Keratinocyte (primary cell): Measurements from ENCODE around the gene SLC25A12.

Experiments used
- EZH2 ChIP-seq: IDR thresholded peaks from one replicate; pipeline ENCODE4 v1.6.1; 2012; ENCODE audit warnings: inconsistent platforms, mild to moderate bottlenecking, low read length, moderate library complexity
- TF ChIP-seq, protein P1 (sequence below), 3 experiments: IDR thresholded peaks in 1 of 3; conservative IDR thresholded peaks in 1 of 3; optimal IDR thresholded peaks in 1 of 3; 2 replicates in 2 of 3; 3 replicates in 1 of 3; pipeline versions ENCODE3 to v1.5.1; 2011; ENCODE audit warnings: low read length in 3 of 3, mild to moderate bottlenecking in 3 of 3, moderate library complexity in 2 of 3, control low read depth in 1 of 3, inconsistent platforms in 1 of 3; ENCODE audit not compliant: insufficient read depth in 2 of 3; ENCODE audit errors: extremely low read depth in 1 of 3

DNA sequence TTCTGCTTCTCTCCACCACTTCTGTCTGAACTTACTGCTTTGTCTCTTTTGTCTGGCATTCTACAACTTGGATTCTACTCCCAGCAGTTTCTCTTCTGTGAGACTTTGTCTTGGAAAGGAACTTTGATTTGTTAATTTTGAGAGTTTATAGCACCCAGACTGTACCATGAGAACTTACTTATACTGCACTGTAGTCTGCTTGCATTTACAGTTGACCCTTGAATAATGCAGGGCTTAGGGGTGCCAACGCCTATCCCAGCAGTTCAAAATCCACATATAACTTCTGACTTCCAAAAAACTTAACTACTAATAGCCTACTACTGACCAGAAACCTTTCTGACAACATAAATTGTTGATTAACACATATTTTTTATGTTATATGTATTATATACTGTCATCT, 151.3 kb downstream of the SLC25A12 start:
- TF ChIP-seq, protein P1, sequence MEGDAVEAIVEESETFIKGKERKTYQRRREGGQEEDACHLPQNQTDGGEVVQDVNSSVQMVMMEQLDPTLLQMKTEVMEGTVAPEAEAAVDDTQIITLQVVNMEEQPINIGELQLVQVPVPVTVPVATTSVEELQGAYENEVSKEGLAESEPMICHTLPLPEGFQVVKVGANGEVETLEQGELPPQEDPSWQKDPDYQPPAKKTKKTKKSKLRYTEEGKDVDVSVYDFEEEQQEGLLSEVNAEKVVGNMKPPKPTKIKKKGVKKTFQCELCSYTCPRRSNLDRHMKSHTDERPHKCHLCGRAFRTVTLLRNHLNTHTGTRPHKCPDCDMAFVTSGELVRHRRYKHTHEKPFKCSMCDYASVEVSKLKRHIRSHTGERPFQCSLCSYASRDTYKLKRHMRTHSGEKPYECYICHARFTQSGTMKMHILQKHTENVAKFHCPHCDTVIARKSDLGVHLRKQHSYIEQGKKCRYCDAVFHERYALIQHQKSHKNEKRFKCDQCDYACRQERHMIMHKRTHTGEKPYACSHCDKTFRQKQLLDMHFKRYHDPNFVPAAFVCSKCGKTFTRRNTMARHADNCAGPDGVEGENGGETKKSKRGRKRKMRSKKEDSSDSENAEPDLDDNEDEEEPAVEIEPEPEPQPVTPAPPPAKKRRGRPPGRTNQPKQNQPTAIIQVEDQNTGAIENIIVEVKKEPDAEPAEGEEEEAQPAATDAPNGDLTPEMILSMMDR (optimal IDR thresholded peaks at IDR 0.05 in 1 of 3, IDR thresholded peaks at IDR 0.05 in 1 of 3, conservative IDR thresholded peaks at IDR 0.05 in 1 of 3; ENCODE audit: extremely low read depth in 1 of 3, insufficient read depth in 2 of 3, low read length in 3 of 3), result no peak
- TF ChIP-seq EZH2, result no peak
